ENCODE data around the gene SLC25A13.

DNA sequence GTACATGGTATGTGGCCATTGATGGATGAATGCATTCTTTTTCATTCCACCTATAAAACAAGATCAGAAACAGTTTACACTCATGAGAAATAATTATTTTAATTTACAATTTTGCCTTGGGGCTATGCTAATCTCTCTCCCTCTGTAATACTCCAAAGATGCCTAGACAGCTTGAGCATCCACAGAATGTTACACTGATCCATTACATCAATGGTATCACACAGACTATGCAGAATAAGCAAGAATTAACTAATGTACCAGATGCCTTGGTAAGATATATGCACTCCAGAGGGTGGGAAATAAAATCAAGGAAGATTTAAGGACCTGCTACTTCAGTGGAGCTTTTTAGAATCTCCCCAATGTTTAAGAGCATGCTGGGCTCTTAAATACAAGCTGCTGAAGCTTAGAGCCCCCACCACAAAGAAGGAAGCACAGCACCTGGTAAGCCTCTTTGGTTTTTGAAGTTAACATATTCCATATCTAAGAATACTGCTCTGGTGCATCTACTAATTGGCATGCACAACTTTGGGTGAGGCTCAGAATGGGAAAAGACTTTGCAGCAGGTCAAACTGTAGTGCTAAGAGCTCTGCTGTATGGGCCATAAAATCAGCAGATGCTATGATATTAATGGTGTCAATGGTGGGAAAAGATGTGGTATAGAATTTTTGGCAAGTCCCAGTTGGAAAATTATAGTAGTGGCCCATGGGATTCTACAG, 219.6 kb downstream of the SLC25A13 start:
- TF ChIP-seq POLR2A (IDR thresholded peaks at IDR 0.05; ENCODE audit: low read depth, low read length) (no peak), POLR2AphosphoS5 (IDR thresholded peaks at IDR 0.05; ENCODE audit: low read depth, low read length) (no peak), TAF1 (IDR thresholded peaks at IDR 0.05; ENCODE audit: low read depth, low read length) (no peak), SPI1 (IDR thresholded peaks at IDR 0.05; ENCODE audit: low read depth, low read length) (no peak), POU2F2 (IDR thresholded peaks at IDR 0.05; ENCODE audit: low read depth, low read length) (no peak)

Measured in GM12891 (cell line).